ENCODE measurements around the gene PMEL.

GRCh38 chr12:55912908-55913307 is 52.9 kb downstream of the PMEL start:
- TF ChIP-seq POLR2AphosphoS5 (IDR thresholded peaks at IDR 0.05) (no peak), POLR2A (IDR thresholded peaks at IDR 0.05) (no peak), CTCF (IDR thresholded peaks at IDR 0.05) (no peak), EP300 (IDR thresholded peaks at IDR 0.05) (no peak)

Data from upper lobe of left lung (tissue), 4 donors.